Astrocyte of the cerebellum (primary cell): ENCODE measurements around the gene RIPPLY2.

ENCODE experiments used
- DNase-seq: peaks from one replicate; pipeline ENCODE4 v3.0.0-alpha.2; 2011; ENCODE audit warnings: low read depth
- H3K4me3 ChIP-seq: 2 replicates; pipeline ENCODE4 v1.5.1; 2011; ENCODE audit warnings: mild to moderate bottlenecking, low read depth, low read length, moderate library complexity
- CTCF ChIP-seq: IDR thresholded peaks from 2 replicates; pipeline ENCODE4 v1.5.1; 2012; ENCODE audit warnings: low read length, low read depth, moderate library complexity, mild to moderate bottlenecking; ENCODE audit errors: missing control alignments
- in situ Hi-C: cut with HindIII; loops from 2 replicates; pipeline ENCODE4 v1.10.0; 2017; ENCODE audit warnings: low sequenced_read_pairs

RIPPLY2 gene

GRCh38 chr6:83822629-83823169, 30.5 kb upstream of the RIPPLY2 start:
- no peak overlapping the region for H3K4me3 ChIP-seq
- no peak for TF ChIP-seq CTCF
- in situ Hi-C loops = no loop called here
- DNase-seq = no peak

DNA sequence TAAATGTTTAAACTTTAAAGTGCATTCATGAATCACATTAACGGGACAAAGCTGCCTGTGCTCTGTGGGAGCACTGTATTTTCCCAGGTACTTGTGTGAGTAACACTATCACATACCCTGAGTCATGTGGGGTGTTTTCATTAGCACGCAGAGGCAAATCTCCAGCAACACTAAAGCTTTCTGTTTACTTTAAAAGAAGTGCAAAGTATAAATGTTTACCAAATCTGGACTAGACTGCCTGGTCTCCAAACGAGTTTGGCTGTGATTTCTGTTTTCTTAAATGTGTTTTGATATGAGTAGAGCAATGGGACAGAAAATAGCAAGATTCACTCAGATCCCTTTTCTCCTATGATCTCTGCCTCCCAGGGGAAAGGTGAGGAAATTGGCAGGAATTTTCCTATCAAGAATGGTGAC, 28.8 kb upstream of the RIPPLY2 start:
- no peak for DNase-seq
- in situ Hi-C loops = no loop called here
- H3K4me3 ChIP-seq = no peak overlapping the region
- no peak for TF ChIP-seq CTCF

DNA sequence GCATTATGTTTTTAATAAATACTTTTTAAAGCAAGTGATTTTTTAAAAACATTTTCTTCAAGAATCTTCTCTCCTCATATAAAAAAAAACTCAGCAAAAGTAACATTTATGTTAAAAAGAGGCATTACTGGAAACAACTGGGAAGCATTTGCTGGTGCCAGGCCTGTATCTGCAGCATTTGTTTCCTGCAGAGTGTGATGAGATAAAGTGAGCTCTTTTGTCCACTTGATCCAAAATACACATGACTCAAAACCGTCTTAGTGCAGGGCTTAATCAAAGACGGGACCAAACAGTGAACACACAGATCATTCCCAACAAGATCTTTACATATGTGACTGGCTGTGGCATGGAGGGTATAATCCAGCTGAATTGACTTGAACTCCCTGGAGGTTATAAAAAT, 28.3 kb upstream of the RIPPLY2 start:
- no peak for TF ChIP-seq CTCF
- DNase-seq = no peak
- in situ Hi-C loops = no loop called here
- H3K4me3 ChIP-seq = no peak overlapping the region

DNA sequence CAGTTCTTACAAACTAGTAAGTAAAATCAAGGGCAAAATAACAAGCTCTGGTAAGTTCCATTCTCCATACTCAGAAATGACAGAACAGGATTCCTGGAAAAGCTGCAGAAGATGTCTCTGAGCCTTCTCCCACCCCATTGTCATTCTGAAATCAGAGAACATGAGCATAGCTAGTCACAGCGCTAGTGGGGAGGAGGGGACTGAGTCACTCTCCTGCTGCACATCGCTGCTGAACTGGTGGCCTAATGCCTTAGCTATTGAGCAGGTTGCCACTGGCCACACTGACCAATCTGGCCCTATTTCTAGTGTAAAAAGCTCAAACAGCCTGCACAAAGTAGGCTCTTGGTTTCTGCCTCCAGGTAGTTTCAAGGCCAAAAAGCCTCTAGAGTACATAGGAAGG, 26.1 kb upstream of the RIPPLY2 start:
- in situ Hi-C loops = no loop called here
- no peak for TF ChIP-seq CTCF
- no peak overlapping the region for H3K4me3 ChIP-seq
- DNase-seq = no peak

DNA sequence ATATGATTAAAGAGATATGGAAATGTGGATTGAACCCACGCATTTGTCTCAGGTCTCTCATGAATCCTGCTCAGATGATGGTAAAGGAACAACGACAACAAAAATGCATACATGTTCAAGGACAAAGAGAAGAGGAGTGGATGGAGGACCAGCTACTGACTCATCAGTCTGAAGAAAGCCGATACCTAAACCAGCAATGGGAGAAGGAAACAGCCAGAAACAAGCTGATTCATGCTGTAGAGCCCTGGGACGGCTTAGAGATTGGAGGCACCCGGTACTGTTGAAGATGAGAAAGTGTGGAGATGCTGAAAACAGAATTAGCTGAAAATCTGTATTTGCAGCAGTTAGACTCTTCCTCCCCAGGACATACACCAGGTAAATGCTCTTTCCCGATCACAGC, 14.4 kb upstream of the RIPPLY2 start:
- in situ Hi-C loops = no loop called here
- no peak for TF ChIP-seq CTCF
- no peak for DNase-seq
- no peak overlapping the region for H3K4me3 ChIP-seq

GRCh38 chr6:83844170-83844569, 9.0 kb upstream of the RIPPLY2 start:
- no peak for TF ChIP-seq CTCF
- in situ Hi-C loops = no loop called here
- no peak overlapping the region for H3K4me3 ChIP-seq
- DNase-seq = no peak

DNA sequence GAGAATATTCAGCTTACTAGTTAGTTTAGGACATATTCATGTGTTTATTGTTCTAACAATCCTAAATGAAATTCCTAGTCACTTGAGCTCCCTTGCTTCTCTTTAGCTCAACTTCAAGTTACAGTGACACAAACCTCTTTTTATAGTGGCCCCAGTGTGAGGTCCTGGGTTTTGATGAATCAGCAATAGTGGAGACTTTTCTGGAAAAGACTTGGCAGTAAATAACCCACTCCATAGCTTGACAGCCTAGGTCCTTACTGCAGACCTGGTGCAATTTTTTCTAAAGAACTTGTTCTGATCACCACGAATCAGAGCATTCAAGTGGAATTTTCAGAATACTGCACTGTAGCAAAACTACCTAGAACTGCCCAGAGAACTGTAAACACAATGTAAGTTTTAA, 6.9 kb upstream of the RIPPLY2 start:
- TF ChIP-seq CTCF = no peak
- in situ Hi-C loops = no loop called here
- H3K4me3 ChIP-seq = no peak overlapping the region
- no peak for DNase-seq
